GM13977 (cell line): ENCODE results near the gene TRIM7.
"Not testable (repeated sequence)": the region's sequence is repeated elsewhere in the genome, so short reads cannot be mapped to it uniquely, and the experiment has no call there.

ENCODE experiments used
- DNase-seq: peaks from one replicate; pipeline ENCODE4 v3.0.0; 2012; ENCODE audit warnings: low spot score
- CTCF ChIP-seq: IDR thresholded peaks from 2 replicates; pipeline ENCODE4 v1.5.1; 2012; ENCODE audit warnings: mild to moderate bottlenecking, control low read depth; ENCODE audit not compliant: insufficient read depth; ENCODE audit errors: extremely low read depth, missing control alignments
- in situ Hi-C: fragments of 300-500 bp; cut with MboI; formaldehyde crosslinking; loops from one replicate; pipeline ENCODE4 v1.12.0; 2022; ENCODE audit warnings: low sequenced_read_pairs, low pct_unique_long_range_greater_than_20kb, mixed read lengths, inconsistent platforms; ENCODE audit not compliant: unreplicated experiment

TRIM7 gene

GRCh38 chr5:181171782-181172181 is 33.2 kb downstream of the TRIM7 start:
- TF ChIP-seq CTCF = no peak
- in situ Hi-C loops = no loop called here
- DNase-seq = no peak

GRCh38 chr5:181170996-181171395 is 34.0 kb downstream of the TRIM7 start:
- DNase-seq = no peak
- in situ Hi-C loops = no loop called here
- no peak for TF ChIP-seq CTCF

- DNase-seq = no peak
- TF ChIP-seq CTCF = no peak
- in situ Hi-C loops = no loop called here
These were observed 34.7 kb downstream of the TRIM7 start for GRCh38 chr5:181170237-181170825.

GRCh38 chr5:181169459-181170236 is 35.3 kb downstream of the TRIM7 start:
- in situ Hi-C loops, DNase-seq: not testable (repeated sequence)

- TF ChIP-seq CTCF = no peak
- in situ Hi-C loops = no loop called here
These were observed 36.3 kb downstream of the TRIM7 start for GRCh38 chr5:181168595-181169118.

GRCh38 chr5:181167814-181168488 is 37.0 kb downstream of the TRIM7 start:
- in situ Hi-C loops = no loop called here
- DNase-seq = peak; percentile 48

More at GRCh38 chr5:181168595-181169118, 36.3 kb downstream of the TRIM7 start:
- DNase-seq = no peak

More at GRCh38 chr5:181167814-181168488, 37.0 kb downstream of the TRIM7 start:
- TF ChIP-seq CTCF = peak; percentile 47
